ENCODE results near the gene BMPR1A. TPM values are rescaled to one million over a fixed set of nuclear protein-coding genes. Genes with fewer than 3 reads are reported as not detected.
"Not testable (repeated sequence)": the region's sequence is repeated elsewhere in the genome, so short reads cannot be mapped to it uniquely, and the experiment has no call there.

BMPR1A gene
- total and polyA plus RNA-seq, 2 of the 4 experiments (the other 2 are of a cell fraction): 15.9 to 93.7 TPM

GRCh38 chr10:86979977-86980448, 223.6 kb downstream of the BMPR1A start:
- Histone ChIP-seq H4K5ac (ENCODE audit: low read depth, low read length) (no peak overlapping the region), H4K20me1 (ENCODE audit: insufficient read depth, low read length) (no peaks in the 10 kb centered on the region), H3K9me3 (ENCODE audit: control insufficient read depth, insufficient read depth, low read length) (no peaks in the 10 kb centered on the region), H2AK9ac (replicated peaks; ENCODE audit: low read depth, low read length, poor library complexity) (no peak overlapping the region), H2AK5ac (ENCODE audit: low read depth, low read length) (no peak overlapping the region; the same call in 1 of the 2 replicates), H3K56ac (ENCODE audit: extremely low read depth, insufficient read depth, low read length) (no peak overlapping the region), H3K9me1 (ENCODE audit: insufficient read depth, low read length) (peaks cover 5% of the 10 kb centered on the region; the same call in 1 of the 2 replicates), H3K27me3 (ENCODE audit: control insufficient read depth, insufficient read depth, low read length) (no peaks in the 10 kb centered on the region), H2BK120ac (ENCODE audit: low read depth, low read length) (no peak overlapping the region), H3K9ac (ENCODE audit: low read depth, low read length) (no peak overlapping the region), H3K4me1 (ENCODE audit: control insufficient read depth, insufficient read depth, low read length) (peaks cover 7% of the 10 kb centered on the region), H4K91ac (ENCODE audit: insufficient read depth, low read depth, low read length) (no peak overlapping the region), H3K14ac (replicated peaks; ENCODE audit: low read depth, low read length) (no peak overlapping the region), H3K18ac (ENCODE audit: low read depth, low read length) (no peak overlapping the region), H3K4me2 (ENCODE audit: low read depth, low read length) (0 out of 2 replicates have a peak overlapping the region, but pooled peaks have one; percentile 14), H3K27ac (ENCODE audit: insufficient read depth, low read length) (no peak overlapping the region), H3K4me3 (ENCODE audit: insufficient read depth, low read depth, low read length) (no peak overlapping the region), H2BK5ac (ENCODE audit: low read depth, low read length, poor library complexity, severe bottlenecking) (no peak overlapping the region), H3K4ac (ENCODE audit: low read depth, low read length) (no peak overlapping the region), H2AFZ (replicated peaks; ENCODE audit: low read length, poor library complexity) (peak overlapping the region; percentile 75), H2BK20ac (ENCODE audit: low read depth, low read length) (no peak overlapping the region), H3K23ac (ENCODE audit: low read depth, low read length) (no peak overlapping the region; the same call in 1 of the 2 replicates), H3K36me3 (ENCODE audit: control insufficient read depth, insufficient read depth, low read length) (no peaks in the 10 kb centered on the region), H4K8ac (ENCODE audit: low read depth in 2 of 2, low read length in 2 of 2) (peak overlapping the region in 1 of 2 experiments; percentile 22; a peak in 2 of 4 replicates), H2BK15ac (ENCODE audit: low read depth, low read length) (no peak overlapping the region), H3K79me1 (ENCODE audit: low read depth in 1 of 2, low read length in 2 of 2) (no peaks in the 10 kb centered on the region)
- DNase-seq: no peak
- ChIA-PET POLR2A (ENCODE audit: unreplicated experiment) (no interaction called here), CTCF (no interaction called here)
- BruUV-seq (replicated peaks): no TSS peak
- WGBS, 2 experiments (ENCODE audit: extremely low coverage in 2 of 2, insufficient read length in 1 of 2): no CpG with 5 or more reads among the region's 3 CpGs
- dilution Hi-C loops (cut with HindIII; ENCODE audit: low sequenced_read_pairs, unreplicated experiment): no loop called here
- intact Hi-C loops (cut with micrococcal nuclease): no loop called here
- peak; percentile 46 for ATAC-seq (ENCODE audit: low read depth)
- TF ChIP-seq MXI1 (IDR thresholded peaks at IDR 0.05; ENCODE audit: borderline replicate concordance, low read depth, low read length) (no peak), USF2 (IDR thresholded peaks at IDR 0.05; ENCODE audit: low read depth, low read length) (no peak), FOS (IDR thresholded peaks at IDR 0.05; ENCODE audit: low read depth, low read length) (no peak), NFE2L2 (IDR thresholded peaks at IDR 0.05; ENCODE audit: low read depth, low read length) (no peak), MAZ (IDR thresholded peaks at IDR 0.05; ENCODE audit: borderline replicate concordance, low read depth, low read length) (no peak)
- in situ Hi-C loops (cut with MboI; ENCODE audit: low sequenced_read_pairs): no loop called here

GRCh38 chr10:86981020-86981419, 224.6 kb downstream of the BMPR1A start:
- H3K4me3 ChIP-seq (ENCODE audit: insufficient read depth, low read depth, low read length); H4K20me1 ChIP-seq (ENCODE audit: insufficient read depth, low read length); H2AK5ac ChIP-seq (ENCODE audit: low read depth, low read length); in situ Hi-C loops (cut with MboI; ENCODE audit: low sequenced_read_pairs); H2AFZ ChIP-seq (replicated peaks; ENCODE audit: low read length, poor library complexity); H2BK120ac ChIP-seq (ENCODE audit: low read depth, low read length); H3K9me1 ChIP-seq (ENCODE audit: insufficient read depth, low read length); intact Hi-C loops (cut with micrococcal nuclease); H3K27me3 ChIP-seq (ENCODE audit: control insufficient read depth, insufficient read depth, low read length); H3K4ac ChIP-seq (ENCODE audit: low read depth, low read length); DNase-seq; H3K36me3 ChIP-seq (ENCODE audit: control insufficient read depth, insufficient read depth, low read length); H3K9ac ChIP-seq (ENCODE audit: low read depth, low read length); ATAC-seq (ENCODE audit: low read depth); H2AK9ac ChIP-seq (replicated peaks; ENCODE audit: low read depth, low read length, poor library complexity); H3K4me2 ChIP-seq (ENCODE audit: low read depth, low read length); dilution Hi-C loops (cut with HindIII; ENCODE audit: low sequenced_read_pairs, unreplicated experiment); H4K5ac ChIP-seq (ENCODE audit: low read depth, low read length); H3K79me1 ChIP-seq (ENCODE audit: low read depth in 1 of 2, low read length in 2 of 2); H3K56ac ChIP-seq (ENCODE audit: extremely low read depth, insufficient read depth, low read length); H2BK20ac ChIP-seq (ENCODE audit: low read depth, low read length); H3K9me3 ChIP-seq (ENCODE audit: control insufficient read depth, insufficient read depth, low read length); H3K18ac ChIP-seq (ENCODE audit: low read depth, low read length); BruUV-seq (replicated peaks); H3K23ac ChIP-seq (ENCODE audit: low read depth, low read length); H3K14ac ChIP-seq (replicated peaks; ENCODE audit: low read depth, low read length); H3K4me1 ChIP-seq (ENCODE audit: control insufficient read depth, insufficient read depth, low read length); H2BK5ac ChIP-seq (ENCODE audit: low read depth, low read length, poor library complexity, severe bottlenecking); CTCF ChIA-PET; H4K8ac ChIP-seq (ENCODE audit: low read depth in 2 of 2, low read length in 2 of 2); H3K27ac ChIP-seq (ENCODE audit: insufficient read depth, low read length); H4K91ac ChIP-seq (ENCODE audit: insufficient read depth, low read depth, low read length); POLR2A ChIA-PET (ENCODE audit: unreplicated experiment); H2BK15ac ChIP-seq (ENCODE audit: low read depth, low read length): not testable (repeated sequence)
- WGBS, 2 experiments (ENCODE audit: extremely low coverage in 2 of 2, insufficient read length in 1 of 2): no CpG with 5 or more reads among the region's 6 CpGs
